IPS-NIHi7 (cell line): ENCODE data around the gene CD300H.

Experiments
- DNase-seq: peaks from one replicate; pipeline ENCODE4 v3.0.0; 2012; ENCODE audit warnings: mixed read lengths; ENCODE audit errors: extremely low spot score

Gene CD300H

DNA sequence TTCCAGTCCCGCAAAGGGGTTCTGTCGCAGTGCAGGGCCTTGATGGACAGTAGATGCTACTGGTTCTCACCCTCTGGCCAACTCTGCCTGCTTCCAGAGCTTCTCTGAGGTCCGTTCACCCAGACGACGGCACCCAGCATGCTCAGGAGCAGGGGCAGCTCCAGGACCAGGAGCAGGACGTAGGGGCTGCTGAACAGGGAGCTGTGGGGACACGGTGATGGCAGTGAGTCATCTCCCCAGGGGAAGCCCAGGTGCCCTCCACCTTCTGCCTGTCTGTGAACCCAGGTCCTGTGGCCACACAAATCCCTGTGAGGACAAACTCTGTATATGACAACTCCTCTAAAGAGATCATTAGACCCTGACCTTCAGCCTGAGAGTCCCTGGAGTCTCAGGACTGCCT lies 18.0 kb downstream of the CD300H start:
- no peak for DNase-seq

GRCh38 chr17:74547736-74548135 lies 19.6 kb downstream of the CD300H start:
- DNase-seq, result no peak

DNA sequence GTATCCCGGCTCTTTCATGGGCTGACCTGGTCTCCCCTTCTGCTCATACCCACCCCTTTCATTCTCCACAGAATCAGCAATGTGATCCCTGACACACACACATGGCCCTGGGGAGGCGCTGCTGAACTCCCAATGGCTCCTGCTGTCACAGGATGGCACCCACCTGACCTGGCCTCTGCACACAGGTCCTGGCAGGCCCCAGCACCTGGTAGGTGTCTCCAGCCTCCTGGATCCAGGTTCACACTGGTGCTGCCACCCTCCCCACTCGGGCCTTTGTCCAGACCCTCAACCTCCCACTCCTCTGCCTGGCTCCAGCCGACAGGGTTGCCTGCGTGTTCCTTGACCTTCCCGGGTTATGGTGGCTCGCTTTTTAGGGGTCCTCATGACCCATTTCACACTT lies 20.0 kb downstream of the CD300H start:
- no peak for DNase-seq

DNA sequence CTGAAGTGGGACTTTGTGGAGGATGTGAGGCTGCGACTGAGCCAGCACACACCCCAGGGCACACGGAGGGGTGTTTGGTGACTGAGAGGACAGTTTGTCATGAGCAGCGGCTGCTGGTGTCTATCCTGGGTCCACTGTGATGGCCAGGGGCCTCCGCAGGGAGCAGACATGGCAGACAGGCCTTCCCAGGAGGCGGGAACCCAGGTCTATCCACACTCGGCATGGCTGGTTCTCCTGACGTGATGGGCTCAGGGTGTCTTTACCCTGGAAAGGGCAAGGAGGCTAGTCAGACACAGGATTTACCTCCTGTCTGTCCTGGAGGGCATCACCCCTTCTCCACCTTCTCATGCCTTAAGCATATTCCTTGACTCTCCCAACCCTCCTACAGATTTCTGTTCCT lies 20.7 kb downstream of the CD300H start:
- DNase-seq, result no peak

GRCh38 chr17:74545843-74546230 lies 21.5 kb downstream of the CD300H start, which contains the start of gene CD300C:
Gene CD300C, minus strand, starts transcription at chr17:74546115. Its CDS starts 333 bp downstream, at chr17:74545782.
- no peak for DNase-seq

DNA sequence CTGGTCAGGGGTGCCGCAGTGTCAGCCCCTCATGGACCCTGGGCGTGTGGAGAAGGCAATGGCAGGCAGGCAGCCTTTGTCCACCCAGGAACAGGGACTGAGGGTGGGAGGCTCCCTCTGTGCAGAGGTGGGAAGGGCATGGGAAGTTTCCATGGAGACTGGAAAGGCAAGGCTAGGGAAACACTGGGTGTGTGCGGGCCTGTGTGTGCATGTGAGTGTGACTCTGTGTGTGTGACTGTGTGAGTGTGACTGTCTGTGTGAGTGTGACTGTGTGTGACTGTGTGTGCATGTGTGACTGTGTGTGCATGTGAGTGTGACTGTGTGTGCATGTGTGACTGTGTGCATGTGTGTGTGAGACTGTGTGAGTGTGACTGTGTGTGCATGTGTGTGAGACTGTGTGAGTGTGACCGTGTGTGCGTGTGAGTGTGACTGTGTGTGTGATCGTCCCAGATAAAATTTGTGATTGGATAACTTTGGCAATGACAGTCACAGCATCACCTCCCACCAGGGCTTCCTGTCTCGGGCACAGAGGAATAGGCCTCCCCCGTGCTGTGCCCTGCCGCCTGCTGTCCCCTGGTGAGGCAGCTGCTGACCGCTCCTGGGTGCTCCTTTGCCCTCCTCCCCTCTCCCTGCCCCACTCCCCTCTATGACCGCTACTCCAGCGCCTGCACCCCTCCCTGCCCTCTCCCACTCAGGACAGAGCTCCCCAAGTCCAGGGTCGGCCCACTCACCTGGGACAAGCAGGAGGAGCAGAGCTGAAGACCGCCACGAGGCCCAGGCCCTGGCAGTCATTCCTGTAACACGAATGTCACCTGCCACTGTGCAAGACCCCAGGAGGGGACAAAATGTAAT lies 22.1 kb downstream of the CD300H start:
- no peak for DNase-seq

- no peak for DNase-seq
These were observed 23.2 kb downstream of the CD300H start for GRCh38 chr17:74543891-74544760.

- peak; percentile 50 for DNase-seq
These were observed 23.9 kb downstream of the CD300H start for GRCh38 chr17:74543406-74543805.

DNA sequence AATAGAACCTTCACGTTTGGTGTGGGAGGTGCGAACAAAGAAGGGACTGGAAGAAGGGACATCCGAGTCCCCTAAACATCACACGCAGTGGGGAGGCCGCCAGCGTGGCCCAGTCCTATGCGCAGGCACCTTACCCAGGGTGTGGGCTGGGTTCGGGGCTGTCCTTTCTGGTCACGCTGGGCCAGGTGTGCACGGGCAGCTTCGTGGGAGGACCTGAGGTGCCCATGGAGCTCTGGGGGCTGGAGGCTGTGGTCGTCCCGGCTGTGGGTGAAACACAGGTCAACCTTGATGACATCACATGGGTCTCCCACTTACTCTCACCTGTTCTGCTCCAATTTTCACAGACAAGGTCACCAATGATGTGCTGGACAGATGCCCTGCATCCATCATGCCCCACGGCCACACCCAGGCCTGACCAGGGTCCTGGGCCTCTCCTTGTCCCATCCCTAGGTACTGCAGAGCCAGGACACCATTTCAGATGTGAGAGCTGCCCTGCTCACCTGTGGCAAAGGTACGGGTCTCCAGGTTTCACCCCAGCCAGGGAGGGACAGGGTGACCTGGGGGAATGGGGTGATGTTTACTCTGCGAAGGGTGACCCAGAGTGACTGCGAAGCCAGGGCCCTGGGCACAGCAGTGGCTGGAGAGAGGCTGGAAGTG lies 24.5 kb downstream of the CD300H start:
- no peak for DNase-seq

DNA sequence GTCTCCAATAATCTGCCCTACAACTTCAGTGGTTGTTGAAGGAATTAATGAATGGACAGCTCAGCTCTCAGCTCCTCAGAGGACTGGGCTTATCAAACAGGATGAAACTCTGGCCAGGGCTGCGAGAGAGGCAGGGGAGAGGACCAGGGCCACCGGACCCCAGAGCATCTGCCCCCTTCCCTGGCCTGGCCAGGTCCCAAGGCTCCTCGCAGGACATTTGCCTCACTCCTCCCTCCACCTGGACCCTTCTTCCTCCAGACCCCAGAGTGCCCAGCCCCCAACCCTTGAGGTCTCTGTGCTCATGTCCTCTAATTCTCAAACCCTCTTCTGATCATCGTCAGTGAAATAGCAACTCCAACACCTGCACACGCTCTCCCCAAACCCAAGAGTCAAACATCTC lies 25.1 kb downstream of the CD300H start:
- DNase-seq, result no peak

DNA sequence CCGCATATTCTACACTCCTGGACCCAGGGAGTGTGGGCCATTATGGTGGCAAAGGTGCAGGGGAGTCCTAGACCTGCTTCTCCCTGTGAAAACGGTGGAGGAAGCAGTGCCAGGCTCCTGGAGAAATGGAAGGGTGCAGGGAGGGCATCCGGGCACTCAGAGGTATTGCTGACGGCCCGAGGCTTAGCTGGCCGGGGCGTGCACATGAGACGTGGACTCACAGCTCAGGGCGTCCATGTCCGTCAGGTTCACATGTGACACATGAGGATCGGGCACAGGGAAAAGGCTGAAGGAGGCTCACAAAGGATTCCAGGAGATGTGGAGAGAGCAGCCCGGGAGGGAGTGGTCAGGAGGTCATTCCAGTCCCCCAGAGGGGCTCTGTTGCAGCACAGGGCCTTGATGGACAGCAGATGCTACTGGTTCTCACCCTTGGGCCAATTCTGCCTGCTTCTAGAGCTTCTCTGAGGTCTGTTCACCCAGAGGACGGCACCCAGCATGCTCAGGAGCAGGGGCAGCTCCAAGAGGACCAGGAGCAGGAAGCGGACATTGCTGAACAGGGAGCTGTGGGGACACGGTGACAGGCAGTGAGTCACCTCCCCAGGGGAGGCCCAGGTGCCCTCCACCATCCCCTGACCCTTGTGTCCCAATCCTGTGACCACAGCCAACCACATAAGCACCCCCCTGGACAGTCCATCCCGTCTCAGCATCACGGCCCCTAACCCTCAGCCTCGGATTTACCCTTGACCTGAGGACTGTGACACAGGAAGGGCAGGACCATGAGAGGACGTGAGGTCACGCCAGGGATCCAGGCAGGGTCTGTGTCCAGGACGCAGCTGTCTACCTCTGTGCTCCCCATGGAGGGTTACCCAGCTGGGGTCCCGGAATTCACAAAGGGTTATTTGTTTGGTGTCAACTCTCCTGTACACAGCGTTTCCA lies 25.9 kb downstream of the CD300H start:
- DNase-seq, result no peak

GRCh38 chr17:74539281-74539820 lies 28.0 kb downstream of the CD300H start:
- no peak for DNase-seq

- no peak for DNase-seq
These were observed 30.4 kb downstream of the CD300H start for GRCh38 chr17:74536890-74537289.

GRCh38 chr17:74532115-74532514 lies 35.2 kb downstream of the CD300H start:
- DNase-seq, result no peak

DNA sequence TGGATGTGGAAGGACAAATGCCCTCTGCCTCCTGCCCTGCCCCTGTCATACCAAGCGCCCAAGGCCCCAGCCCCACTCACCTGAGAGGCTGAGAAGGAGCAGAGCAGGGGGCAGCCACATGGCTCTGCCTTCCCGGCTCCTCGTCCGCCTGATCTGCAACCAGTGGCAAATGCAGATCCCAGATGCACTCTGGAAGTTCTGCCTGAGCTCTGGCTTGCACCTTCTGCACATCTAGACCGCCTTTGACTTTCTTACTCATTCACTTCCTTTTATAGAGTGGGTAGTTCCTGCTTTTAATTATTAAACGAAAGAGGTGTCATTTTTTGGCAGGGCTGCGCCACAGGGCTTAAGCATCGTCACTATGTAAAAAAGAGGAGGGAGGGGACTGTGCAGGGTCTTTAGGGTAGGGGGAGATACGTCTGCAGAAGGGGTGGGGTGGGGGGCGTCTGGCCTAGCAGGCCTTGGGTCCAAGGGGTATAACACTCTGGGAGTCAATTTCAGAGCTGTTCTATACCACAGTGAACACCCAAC lies 36.0 kb downstream of the CD300H start, which contains the start of gene CD300LB:
Gene CD300LB, minus strand, starts transcription at position 245 of the 531 bp plus-strand sequence. Its CDS starts 125 bp downstream, at position 120.
- no peak for DNase-seq

- DNase-seq, result no peak
These were observed 36.5 kb downstream of the CD300H start for GRCh38 chr17:74530831-74531150.

DNA sequence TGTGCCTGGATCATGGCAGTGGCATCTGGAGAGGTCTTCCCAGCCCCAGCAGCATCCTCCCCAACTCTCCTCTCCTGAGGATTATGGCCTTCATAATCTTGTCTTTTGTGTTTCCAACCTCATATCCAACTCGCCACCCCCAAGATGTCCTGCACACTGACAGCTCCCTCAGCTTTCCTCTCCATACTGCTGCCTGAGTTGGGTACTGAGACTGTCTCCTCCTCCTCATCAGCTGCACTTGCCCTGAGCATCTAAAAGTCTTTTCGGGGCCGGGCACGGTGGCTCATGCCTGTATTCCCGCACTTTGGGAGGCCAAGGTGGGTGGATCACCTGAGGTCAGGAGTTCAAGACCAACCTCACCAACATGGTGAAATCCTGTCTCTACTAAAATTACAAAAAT lies 38.1 kb downstream of the CD300H start:
- DNase-seq, result no peak

DNA sequence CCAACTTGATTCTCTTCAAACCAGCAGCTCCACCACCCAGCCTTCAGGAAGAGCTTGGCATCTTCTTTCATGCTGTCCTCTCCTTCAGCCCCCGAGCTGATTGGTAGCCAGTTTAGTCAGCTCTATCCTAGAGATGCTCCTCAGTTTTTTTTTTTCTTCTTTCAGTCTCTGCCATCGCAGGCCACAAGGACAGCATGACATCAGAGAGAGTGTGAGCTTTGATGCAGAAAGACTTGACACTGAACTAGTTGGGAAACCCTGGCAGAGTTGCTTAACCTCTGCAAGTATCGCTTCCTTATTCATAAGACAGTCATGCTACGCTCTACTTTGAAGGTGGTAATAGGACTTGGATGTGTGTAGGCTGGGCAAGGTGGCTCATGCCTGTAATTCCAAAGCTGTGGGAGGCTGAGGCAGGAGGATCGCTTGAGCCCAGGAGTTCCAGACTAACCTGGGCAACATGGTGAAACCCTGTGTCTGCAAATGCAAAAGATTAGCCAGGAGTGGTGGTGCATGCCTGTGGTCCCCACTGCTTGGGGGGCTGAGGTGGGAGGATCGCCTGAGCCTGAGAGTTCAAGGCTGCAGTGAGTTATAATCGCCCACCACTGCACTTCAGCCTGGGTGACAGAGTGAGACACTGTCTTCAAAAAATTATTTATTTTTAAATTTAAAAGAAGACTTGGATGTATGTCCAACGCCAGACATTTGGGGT lies 38.7 kb downstream of the CD300H start:
- no peak for DNase-seq

- DNase-seq, result no peak
These were observed 39.6 kb downstream of the CD300H start for GRCh38 chr17:74527756-74528155.

DNA sequence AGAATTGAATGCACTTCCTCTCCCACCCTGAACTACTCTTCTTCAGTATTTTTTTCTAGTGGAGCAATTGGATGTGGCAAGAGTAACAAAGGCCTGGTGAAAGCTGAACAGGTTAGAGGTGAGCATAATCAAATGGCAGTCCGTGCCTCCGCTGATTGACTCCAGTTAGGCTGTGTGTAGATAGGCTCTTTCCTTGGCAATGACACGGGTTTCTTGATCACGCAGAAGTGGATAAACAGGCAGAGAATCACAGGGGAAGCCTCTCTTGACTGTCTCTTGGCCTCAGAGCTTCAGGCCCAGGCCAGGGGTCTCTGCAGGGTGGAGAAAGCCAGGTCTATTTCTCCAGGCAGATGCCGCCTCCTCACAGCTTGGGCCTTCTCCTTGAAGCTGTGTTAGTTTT lies 40.2 kb downstream of the CD300H start:
- peak; percentile 9 for DNase-seq
